Stimulated activated CD8-positive, alpha-beta memory T cell treated with anti-CD3 and anti-CD28 coated beads, Interleukin-15, amount 100 ng/mL, for 24 hours (primary cell): ENCODE data around the gene TMC1.
"Not testable (repeated sequence)": the region's sequence is repeated elsewhere in the genome, so short reads cannot be mapped to it uniquely, and the experiment has no call there.

Experiments used
- DNase-seq: peaks from one replicate; pipeline ENCODE4 v3.0.0-alpha.2; 2020; ENCODE audit warnings: low read depth

The TMC1 gene

DNA sequence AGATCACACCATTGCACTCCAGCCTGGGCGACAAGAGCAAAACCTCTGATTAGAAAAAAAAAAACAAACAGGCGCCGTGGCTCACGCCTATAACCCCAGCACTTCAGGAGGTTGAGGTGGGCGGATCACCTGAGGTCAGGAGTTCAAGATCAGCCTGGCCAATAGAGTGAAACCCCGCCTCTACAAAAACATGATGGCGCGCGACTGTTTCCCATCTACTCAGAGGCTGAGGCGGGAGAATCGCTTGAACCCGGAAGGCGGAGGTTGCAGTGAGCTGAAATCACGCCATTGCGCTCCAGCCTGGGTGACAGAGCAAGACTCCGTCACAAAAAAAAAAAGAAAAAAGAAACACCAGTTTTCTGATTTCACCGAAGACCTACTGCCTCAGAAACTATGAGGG is at the start of gene TMC1:
Gene TMC1 (plus strand): TSS at position 193 of the 400 bp plus-strand sequence. CDS start 127,041 bp downstream, outside the sequence.
- not testable (repeated sequence) for DNase-seq

DNA sequence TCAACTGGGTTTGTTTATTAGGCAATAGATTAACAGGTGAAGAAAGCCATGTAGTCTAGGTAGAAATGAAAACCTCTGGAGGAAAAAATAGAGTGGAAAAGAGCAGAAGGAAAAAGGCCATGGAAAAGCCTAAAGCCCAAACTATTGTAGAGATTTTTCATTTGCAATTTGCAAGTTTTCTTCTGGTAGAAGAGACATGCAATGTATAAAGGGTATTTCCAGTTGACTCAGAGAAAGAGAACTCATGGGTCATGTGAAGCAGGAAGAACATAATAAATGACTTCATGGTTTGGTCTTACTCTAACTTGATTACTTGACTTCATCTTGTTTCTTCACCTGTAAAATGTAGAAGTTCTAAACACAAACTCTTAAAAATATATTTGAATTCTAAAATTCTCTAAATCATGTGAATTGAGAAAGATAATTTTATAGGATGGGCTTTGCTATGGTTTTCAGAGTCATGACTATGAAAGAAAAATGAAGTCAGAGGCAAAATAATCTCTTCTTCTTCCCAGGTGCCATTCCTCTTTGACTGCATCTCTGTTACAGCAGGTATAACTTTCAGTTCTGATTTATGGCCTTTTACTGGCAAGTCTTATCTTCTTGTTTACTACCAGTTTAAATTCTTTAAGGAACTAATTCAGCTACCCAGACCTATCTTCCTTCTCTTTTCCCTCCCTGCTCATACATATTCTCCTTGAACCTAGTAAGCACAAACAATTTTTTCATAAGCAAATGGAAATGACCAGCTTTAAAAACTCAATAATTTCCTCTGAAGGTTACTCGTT is 47.7 kb upstream of the TMC1 start:
- DNase-seq = no peak

DNA sequence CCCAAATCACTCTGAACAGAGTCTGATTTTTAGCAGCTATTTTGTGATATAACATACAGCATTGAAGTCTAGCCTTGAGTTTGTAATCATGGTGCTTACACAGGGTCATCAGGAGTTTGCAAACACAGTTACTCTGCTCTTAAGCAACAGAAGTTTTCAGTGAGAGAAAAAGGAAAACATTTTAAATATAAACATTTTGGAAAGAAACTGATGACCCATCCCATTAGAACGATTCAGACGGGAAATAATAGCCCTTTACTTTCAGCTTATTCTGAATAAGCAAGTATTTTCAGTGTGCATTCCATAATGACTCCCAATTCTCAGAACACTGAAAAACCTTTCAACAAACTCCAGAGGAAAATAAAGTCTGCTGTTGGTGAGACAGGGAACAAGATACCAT is 46.7 kb upstream of the TMC1 start:
- no peak for DNase-seq

DNA sequence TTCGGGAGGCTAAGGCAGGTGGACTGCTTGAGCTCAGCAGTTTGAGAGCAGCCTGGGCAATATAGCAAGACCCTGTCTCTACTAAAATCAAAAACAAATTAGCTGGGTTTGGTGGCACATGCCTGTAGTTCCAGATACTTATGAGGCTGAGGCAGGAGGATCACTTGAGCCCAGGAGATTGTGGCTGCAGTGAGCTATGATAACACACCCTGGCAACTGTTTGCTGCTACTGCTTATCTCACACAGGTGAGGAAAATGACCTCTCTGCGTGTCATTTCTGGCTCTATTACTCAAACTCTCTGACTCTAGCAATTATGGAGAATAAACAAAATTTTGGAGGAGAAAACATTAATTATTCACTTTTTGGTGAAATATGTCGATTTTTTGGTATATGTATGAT is 45.3 kb upstream of the TMC1 start:
- no peak for DNase-seq

DNA sequence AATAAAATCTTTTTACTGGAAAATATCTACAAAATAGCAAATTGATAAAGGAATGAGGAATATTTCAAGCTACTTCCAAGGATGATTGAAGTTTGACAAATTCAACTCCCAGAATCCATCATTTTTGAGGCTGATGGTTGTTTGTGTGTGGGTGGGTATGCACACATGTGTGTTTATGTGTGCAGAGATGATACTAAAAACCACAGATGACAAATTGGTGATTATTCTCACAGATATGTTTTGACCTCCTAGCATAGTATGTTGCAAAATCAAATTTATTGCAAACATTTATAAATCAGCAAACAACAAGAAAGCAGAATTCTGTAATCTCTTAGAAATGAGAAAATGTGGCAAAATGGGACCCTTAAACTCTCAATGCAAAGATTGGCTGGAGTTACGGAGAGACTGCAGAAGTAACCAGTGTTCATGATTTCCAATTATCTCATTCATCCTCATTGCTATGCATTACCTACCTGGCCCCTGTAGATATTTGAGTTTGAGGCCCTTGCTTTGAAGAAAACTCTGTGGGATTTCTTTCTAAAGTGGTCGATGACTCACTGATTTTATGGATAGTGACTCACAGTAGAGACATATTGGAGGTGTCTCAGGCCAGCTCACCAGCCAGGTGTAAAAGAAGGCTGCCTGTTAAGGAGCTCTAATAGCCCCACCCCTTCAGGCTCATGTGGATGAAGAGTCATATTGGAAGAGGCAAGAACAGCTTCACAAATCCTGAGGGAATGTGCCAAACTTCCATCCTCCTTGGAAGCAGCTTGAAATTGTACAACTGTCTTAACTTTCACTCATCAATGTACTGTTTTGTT is 44.6 kb upstream of the TMC1 start:
- peak; percentile 4 for DNase-seq

DNA sequence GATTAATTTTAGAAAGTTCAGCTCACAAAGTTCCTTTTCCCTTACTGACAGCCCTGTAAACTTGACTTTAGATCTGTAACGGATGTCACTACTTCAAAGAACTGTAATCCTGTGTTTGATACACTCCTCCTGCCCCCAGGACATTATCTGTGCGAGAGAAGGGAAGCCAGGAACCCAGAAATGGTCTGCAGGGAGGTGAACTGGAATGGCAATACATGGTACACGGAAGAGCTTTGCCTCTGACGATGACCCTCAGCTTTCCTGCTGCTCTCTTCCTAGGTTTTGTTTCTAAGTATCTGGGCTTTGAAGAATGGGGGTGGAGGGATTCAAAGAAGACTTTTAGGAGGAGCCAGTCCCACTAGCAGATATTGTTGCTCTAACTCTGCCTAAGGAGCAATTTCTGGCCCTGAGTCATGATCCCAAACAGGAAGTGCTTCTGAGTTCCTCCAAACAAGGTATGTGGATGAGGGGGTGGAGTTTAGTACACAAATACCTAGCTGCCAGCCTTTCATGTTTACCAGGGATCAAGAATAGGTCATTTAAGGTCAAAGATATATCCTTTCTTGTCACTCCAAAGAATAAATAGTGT is 43.4 kb upstream of the TMC1 start:
- DNase-seq = no peak

DNA sequence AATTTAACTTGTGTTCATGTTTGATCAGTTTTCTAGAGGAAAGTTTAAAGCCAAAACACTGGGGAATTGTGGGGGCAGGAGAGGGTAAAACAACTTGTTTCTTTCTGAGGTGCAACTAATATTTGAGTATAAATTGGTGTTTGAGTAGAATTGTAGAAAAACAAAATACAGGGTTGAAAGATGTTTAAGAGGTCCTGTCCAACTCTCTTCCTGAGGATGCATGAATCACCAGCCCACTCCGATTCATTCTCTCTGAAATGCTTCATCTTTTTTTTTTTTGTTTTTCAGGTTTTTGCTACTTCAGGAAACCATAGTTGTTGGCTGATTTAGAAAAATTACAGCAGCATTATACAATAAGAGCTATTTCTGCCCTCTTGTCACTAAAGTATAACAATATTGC is 42.4 kb upstream of the TMC1 start:
- no peak for DNase-seq

DNA sequence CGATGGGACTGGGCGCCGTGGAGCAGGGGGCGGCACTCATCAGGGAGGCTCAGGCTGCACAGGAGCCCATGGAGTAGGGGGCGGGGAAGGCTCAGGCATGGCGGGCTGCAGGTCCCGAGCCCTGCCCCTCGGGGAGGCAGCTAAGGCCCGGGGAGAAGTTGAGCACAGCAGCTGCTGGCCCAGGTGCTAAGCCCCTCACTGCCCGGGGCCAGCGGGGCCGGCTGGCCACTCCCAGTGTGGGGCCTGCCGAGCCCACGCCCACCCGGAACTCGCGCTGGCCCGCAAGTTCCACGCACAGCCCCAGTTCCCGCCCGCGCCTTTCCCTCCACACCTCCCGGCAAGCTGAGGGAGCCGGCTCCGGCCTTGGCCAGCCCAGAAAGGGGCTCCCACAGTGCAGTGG is 41.1 kb upstream of the TMC1 start:
- not testable (repeated sequence) for DNase-seq

DNA sequence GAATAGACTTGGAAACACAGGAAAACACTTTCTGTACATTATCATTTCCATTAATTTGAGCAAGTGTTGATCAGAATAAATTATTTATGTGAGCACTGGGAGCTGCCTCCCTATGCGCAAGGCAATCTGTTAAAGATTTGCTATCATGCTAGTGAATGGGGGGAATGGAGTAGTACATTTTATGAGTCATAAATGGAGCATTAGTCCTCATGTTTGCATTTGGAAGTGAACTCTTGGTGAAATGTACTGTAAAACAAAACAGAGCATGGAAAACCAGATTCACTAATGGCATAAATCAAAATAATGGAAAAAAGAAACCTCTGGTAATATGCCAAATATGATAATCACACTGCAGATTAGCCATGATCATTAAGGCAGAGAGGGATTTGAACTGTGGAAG is 40.5 kb upstream of the TMC1 start:
- no peak for DNase-seq

DNA sequence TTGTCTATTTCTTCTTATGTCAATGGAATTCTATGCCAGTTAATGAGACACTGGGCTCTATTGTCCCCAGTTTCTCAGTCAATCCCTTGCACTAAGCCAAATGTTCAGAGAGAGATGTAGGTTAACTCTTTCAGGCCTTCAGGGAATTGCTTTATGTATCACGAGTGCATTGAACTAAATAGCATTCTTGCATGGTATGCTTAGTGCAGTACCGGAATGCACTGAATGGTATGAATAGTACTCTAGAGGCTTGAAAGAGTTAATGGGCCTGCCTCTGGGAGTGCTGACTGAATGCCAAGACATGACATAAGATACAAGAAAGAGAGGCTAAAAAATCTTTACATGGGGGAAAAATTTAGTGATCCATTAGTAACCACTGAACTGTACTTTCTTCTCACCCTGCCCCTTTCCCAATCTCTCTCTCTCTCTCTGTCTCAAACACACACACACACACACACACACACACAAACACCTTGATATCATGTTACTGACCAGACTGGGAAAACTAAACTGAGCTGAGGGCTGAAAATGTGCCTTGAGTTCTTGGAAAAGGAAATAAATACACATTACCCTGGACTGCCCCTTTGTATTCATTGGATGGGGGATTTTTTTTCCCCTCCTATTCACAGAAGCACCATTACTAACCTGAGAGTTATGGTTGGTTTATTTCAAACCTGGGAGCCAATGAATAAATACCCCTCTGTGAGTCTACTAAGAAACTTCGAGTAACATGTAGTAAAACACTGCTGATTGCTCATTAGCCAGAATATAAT is 35.4 kb upstream of the TMC1 start:
- DNase-seq = no peak

DNA sequence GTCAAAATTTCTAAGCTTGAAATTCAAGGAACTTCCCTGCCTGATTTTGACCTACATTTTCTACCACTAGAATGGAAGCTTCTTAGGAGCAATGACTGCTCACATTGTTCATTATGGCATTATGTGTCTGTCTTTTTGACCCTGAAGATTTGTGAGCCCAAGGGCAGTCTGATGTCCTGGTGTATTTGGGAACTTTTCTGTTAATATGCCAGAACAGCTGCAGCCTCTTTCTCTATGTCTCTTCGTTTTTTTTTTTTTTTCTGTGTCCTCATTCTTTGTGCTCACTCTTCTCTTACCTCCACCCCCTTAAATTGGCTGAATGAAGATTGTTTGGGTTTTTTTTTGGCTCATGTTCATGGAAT is 34.8 kb upstream of the TMC1 start:
- no peak for DNase-seq

DNA sequence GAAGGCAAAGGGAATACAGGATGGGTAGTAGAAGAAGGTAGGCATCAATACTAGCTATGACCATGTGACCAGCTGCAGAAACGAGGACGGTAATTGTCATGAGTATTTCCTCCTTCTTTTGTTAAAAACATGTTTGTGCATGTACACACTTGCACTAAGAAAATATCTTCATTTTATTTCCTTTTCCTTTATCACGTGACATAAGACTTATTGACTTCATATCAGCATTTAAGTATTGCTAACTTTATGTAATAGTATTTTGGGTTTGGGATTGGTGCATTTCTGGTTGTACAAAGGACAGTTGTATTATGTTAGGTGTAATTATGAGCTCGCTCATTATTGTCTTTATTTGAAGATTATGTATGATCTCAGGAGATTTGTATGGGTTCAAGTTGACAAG is 33.7 kb upstream of the TMC1 start:
- DNase-seq = not testable (repeated sequence)

DNA sequence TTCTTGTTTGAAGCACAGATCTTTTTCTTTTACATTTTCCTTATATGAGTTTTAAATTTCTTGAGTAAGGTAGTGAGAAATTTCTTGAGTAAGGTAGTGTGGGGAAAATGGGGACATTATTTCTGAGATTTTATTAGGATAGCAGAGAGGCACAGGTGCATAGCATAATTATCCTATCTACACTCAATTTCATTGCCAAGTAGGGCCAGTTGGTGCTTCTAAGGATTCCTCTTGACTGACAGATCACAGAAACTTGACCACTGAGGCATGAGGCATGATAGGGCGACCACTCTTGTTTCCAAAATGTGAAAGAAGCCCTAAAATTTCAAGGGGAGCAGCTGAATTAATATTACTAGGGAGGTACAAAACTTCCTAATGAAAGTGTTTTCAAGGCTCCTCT is 31.4 kb upstream of the TMC1 start:
- no peak for DNase-seq

DNA sequence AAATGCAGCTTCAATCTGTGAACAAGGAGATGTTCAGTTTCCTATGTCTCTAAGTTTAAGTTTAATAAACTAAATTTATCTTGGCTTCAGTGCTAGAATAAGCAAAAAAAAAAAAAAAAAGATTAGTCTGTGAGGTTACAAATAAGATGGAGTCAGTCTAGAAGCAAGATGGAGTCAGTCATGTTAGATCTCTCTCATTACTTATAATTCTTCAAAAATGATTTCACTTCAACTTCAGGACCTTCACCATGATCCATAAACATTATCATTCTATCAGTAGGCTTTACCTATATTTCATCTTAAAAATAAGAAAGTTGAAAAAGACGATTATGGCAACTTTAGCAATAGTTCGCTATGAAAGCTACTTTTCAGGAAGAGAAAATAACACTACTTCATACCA is 30.2 kb upstream of the TMC1 start:
- DNase-seq = no peak

DNA sequence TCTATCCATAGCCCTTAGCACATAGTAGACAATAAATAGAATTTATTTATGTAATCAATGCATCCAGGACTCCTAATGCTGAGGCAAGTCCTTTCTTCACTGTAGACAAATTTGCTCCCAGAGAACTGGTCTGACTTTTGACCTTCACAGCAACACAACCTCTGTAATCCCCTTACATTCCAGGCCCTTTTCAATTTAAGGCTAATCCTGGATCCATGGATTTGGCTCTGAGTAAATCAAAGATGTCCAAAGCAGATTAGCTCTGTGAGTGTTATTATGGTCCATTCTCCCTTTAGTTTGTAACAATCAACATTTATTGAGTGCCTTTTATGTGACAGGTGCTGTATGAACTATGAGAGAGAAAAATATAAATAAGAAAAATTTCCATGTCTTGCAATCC is 27.4 kb upstream of the TMC1 start:
- no peak for DNase-seq

DNA sequence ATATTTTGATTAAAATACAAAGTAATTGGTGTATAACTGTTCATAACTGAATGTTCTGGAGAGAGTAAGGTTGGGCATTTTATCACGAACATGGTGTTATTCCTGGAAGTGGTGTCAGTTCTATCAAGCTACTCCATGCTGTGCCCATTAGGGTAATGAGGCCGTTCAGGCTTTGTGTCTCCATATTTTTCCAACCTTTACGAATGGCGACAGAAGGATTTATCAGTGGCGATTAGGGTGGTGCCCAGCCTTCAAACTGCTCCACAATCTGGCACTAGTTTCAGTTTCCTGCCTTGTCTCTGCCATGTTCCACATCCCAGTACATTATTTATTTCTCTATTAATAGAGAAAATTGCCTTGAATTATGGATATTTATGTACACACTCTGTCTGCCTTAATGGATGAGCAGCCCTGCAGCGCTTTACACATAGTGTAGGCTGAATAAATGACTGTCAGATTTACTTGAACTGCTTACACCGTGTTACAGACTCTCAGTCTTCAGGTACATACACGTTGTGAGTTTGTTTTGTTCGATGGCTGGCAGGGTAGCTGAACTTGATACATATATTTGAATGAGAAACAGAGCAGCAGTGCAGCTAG is 23.9 kb upstream of the TMC1 start:
- DNase-seq = no peak

DNA sequence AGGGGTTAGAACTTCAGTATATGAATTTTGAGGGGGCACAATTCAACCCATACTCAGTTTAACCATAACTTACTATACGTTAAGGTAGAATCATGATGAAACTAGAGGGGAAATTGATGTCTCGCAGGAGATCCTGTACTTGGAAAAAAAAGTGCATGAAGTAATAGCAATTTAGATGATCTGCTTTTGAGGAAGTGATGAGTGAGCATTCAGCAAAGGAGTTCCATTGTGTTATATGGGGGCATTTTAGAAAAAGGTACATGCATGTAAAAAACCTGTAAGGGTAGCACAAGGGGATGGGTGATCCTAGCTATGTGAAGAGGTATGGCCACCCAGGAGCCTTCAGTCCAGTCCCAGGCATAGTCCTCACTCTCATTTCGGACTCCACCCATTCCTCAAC is 14.8 kb upstream of the TMC1 start:
- DNase-seq = no peak

DNA sequence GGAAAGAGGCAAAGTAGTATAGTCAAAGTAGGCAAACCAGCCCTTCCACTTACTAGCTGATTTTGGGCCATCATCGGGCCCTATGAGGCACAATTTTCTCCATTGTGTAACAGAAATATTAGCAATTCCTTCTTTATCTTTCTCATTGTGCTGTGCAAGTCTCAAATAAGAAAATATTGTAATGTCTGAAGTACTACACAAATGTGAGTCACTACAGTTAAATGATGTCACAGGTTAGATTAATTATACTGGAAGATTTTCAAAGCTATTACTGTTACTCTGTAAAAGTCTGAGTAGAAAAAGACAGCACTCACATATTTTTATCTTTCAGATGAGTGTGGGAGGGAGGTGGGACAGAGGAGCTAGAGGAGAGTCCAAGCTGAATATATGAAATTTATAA is 12.4 kb upstream of the TMC1 start:
- DNase-seq = no peak

DNA sequence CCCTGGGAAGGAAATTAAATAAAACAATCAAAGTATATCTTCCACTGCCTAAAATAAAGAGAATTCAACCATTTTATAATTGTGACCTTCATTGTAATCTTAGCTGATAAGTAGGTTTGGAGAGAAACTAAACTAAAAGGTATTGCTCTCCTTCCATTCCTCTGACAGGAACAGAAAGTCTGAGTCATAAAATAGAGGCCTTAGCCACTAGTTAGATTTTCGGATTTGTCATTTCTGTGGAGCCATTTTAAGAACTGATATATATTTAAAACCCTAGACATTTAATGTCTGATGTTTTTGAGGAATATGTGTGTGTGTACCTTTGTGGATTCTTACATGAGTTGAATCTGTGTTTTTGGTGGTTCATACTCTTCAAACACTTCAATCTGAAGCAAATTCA is 11.8 kb upstream of the TMC1 start:
- no peak for DNase-seq

DNA sequence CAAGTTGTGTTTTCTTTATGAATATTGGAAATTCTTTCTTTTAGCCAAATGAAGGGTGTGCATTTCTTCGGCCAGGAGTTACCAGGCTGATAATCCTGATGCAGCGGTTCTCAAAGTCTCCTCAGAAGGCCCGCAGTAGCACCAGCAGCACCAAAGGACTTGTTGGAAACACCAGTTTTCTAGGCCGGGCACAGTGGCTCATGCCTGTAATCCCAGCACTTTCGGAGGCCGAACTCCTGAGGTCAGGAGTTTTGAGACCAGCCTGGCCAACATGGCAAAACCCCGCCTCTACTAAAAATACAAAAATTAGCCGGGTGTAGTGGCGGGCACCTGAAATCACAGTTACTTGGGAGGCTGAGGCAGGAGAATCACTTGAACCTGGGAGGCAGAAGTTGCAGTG is 397 bp upstream of the TMC1 start:
- not testable (repeated sequence) for DNase-seq

DNA sequence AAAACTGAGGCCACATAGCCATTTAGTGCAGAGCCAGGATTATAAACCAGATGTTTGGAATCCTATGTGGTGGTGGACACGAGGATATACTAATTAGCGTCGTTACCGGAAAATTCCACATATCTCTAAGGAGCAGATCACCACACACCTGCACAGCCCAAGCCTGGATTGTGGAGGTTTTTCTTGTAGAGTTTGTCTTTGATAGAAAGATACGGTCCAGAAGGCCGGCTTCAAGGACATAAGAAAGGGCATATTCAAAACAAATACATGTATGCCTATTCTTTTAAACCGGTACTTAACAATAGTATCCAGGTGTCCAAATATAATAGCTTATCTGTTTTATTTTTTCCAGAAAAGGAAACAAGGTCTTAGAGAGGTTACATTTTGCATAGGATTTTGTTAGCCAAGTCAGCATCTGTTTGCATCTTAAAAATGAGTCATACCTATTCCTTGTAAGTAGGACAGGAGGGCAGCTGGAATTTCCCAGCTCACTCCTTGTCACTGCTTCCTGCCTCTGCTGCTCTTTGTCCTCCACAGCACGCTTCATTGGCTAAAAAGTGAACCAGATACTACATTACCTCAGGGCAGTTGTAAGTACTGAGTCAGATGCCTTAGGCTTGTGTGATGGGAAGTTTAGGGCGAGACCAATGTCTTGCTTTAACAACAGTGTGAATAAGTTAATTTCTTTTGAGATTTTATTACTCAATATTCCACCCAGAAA is 3.6 kb downstream of the TMC1 start:
- no peak for DNase-seq
